ENCODE results near the gene GTF2H2C.
"Not testable (repeated sequence)": the region's sequence is repeated elsewhere in the genome, so short reads cannot be mapped to it uniquely, and the experiment has no call there.

- not testable (repeated sequence) for TF ChIP-seq POLR2A, CTCF (IDR thresholded peaks at IDR 0.05)
These were observed 71.9 kb downstream of the GTF2H2C start for GRCh38 chr5:69631879-69632278.
